NCI-H187 treated with DMSO at 0.1 percent for 48 hours (cell line): ENCODE data around the gene GSN.

Experiments
- DNase-seq: peaks from one replicate; lab custom pipeline; 2025; lab: John Stamatoyannopoulos, UW

The GSN gene

GRCh38 chr9:121353241-121354061, 85.5 kb downstream of the GSN start:
- no peak for DNase-seq

- DNase-seq = no peak
Measured at GRCh38 chr9:121354141-121354540, 86.2 kb downstream of the GSN start.

- no peak for DNase-seq
Measured at GRCh38 chr9:121354762-121355161, 86.8 kb downstream of the GSN start.

GRCh38 chr9:121357011-121357410, 89.0 kb downstream of the GSN start:
- DNase-seq = no peak

GRCh38 chr9:121358751-121359150, 90.8 kb downstream of the GSN start:
- DNase-seq = no peak

- no peak for DNase-seq
Measured at GRCh38 chr9:121359351-121360294, 91.7 kb downstream of the GSN start.

- DNase-seq = no peak
Measured at GRCh38 chr9:121360601-121361374, 92.8 kb downstream of the GSN start.

- DNase-seq = no peak
Measured at GRCh38 chr9:121362813-121363621, 95.1 kb downstream of the GSN start.

- DNase-seq = no peak
Measured at GRCh38 chr9:121363622-121363961, 95.6 kb downstream of the GSN start.

- DNase-seq = no peak
Measured at GRCh38 chr9:121364077-121364476, 96.1 kb downstream of the GSN start.

GRCh38 chr9:121364886-121365285, 96.9 kb downstream of the GSN start:
- no peak for DNase-seq

GRCh38 chr9:121365564-121365963, 97.6 kb downstream of the GSN start:
- no peak for DNase-seq

- DNase-seq = no peak
Measured at GRCh38 chr9:121366611-121367192, 98.7 kb downstream of the GSN start.

- no peak for DNase-seq
Measured at GRCh38 chr9:121367306-121368137, 99.6 kb downstream of the GSN start.

GRCh38 chr9:121368138-121368522, 100.2 kb downstream of the GSN start:
- no peak for DNase-seq

GRCh38 chr9:121368745-121369144, 100.8 kb downstream of the GSN start:
- DNase-seq = no peak

GRCh38 chr9:121369595-121370265, 101.8 kb downstream of the GSN start, which contains the start of gene STOM:
Gene STOM, minus strand, starts transcription at chr9:121370250. Its CDS starts 63 bp downstream, at chr9:121370187.
- DNase-seq = no peak

- no peak for DNase-seq
Measured at GRCh38 chr9:121371495-121372061, 103.6 kb downstream of the GSN start.
